K562 (cell line): ENCODE measurements around the gene CES5A. TPM values are rescaled to one million over a fixed set of nuclear protein-coding genes. Genes with fewer than 3 reads are reported as not detected.

Source experiments
- ATAC-seq: fragments of 200-7000 bp; cut with Tn5 transposase; 3 replicates; pipeline ENCODE4 v1.9.1; 2020; ENCODE audit warnings: moderate library complexity
- BruUV-seq: library from RNA; stranded (reverse); fragments of 400-500 nt; replicated peaks from 2 replicates; lab custom pipeline; 2021; lab: Mats Ljungman, UMichigan
- CTCF ChIA-PET: fragments of 300-600 bp; formaldehyde crosslinking; extraction: SDS; loops from one replicate; lab custom pipeline; 2021; ENCODE audit warnings: low intra/inter-chr PET ratio; lab: Yijun Ruan, JAX
- POLR2A ChIA-PET: fragments of 300-600, 350-650 bp; sonication (Branson Sonifier 250); formaldehyde crosslinking; extraction: SDS; loops from one replicate; lab custom pipeline; 2021; ENCODE audit warnings: antibody characterized with exemption, inconsistent platforms; lab: Yijun Ruan, JAX
- DNase-seq, 4 experiments: peaks; one replicate each; pipeline versions ENCODE4 v3.0.0 to v3.0.0-alpha.2; 2011 to 2018; ENCODE audit warnings: low spot score in 3 of 4, mixed read lengths in 3 of 4; ENCODE audit errors: extremely low read depth in 1 of 4
- FAIRE-seq: peaks from 2 replicates; lab custom pipeline; 2011; peaks lifted over from hg19 to GRCh38; lab: Jason Lieb, UNC
- H2AFZ ChIP-seq: 2 replicates; pipeline ENCODE4 v1.6.0; 2011; ENCODE audit warnings: low read depth, low read length, control low read depth, inconsistent platforms
- H3K27ac ChIP-seq: fragments of 200-600 bp; 3 replicates; pipeline ENCODE4 v1.8.0; 2011; ENCODE audit warnings: low read depth, mild to moderate bottlenecking, control low read depth, inconsistent platforms, low read length, moderate library complexity, mixed read lengths; ENCODE audit errors: extremely low read depth
- H3K27me3 ChIP-seq, 2 experiments: fragments of 300-600 bp in 1 of 2; 2 replicates in 1 of 2; 3 replicates in 1 of 2; pipeline versions ENCODE4 v1.6.0 to v1.8.0; 2011; ENCODE audit warnings: inconsistent platforms in 2 of 2, low read length in 2 of 2, mild to moderate bottlenecking in 1 of 2, mixed read lengths in 1 of 2, moderate library complexity in 1 of 2; ENCODE audit not compliant: control insufficient read depth in 2 of 2, insufficient read depth in 2 of 2
- H3K36me3 ChIP-seq: fragments of 300-600 bp; 3 replicates; pipeline ENCODE4 v1.8.0; 2011; ENCODE audit warnings: mild to moderate bottlenecking, low read length, inconsistent platforms; ENCODE audit not compliant: control insufficient read depth, insufficient read depth
- H3K4me1 ChIP-seq, 2 experiments: fragments of 200-600 bp in 1 of 2; replicated peaks in 1 of 2; 2 replicates in 1 of 2; 3 replicates in 1 of 2; pipeline versions ENCODE4 v1.5.1 to v1.8.0; 2011; ENCODE audit warnings: inconsistent platforms in 2 of 2, low read length in 2 of 2, mild to moderate bottlenecking in 1 of 2, mixed read lengths in 1 of 2, moderate library complexity in 1 of 2; ENCODE audit not compliant: control insufficient read depth in 2 of 2, insufficient read depth in 2 of 2
- H3K4me2 ChIP-seq: 2 replicates; pipeline ENCODE4 v1.6.1; 2011; ENCODE audit warnings: low read length, control low read depth, inconsistent platforms, mixed read lengths; ENCODE audit not compliant: insufficient read depth
- H3K4me3 ChIP-seq: fragments of 200-600 bp; sonication (generic), shearing (Covaris generic); 2 replicates; pipeline ENCODE4 v1.5.1; 2016; ENCODE audit warnings: control low read depth, inconsistent platforms
- H3K79me2 ChIP-seq: fragments of 200-600 bp; 3 replicates; pipeline ENCODE4 v1.8.0; 2011; ENCODE audit warnings: low read length, inconsistent platforms; ENCODE audit not compliant: control insufficient read depth, insufficient read depth
- H3K9ac ChIP-seq, 2 experiments: 2 replicates each; pipeline versions ENCODE4 v1.6.0 to v1.6.1; 2011; ENCODE audit warnings: low read depth in 2 of 2, low read length in 2 of 2, control low read depth in 1 of 2, inconsistent platforms in 1 of 2, mild to moderate bottlenecking in 1 of 2, mixed read lengths in 1 of 2; ENCODE audit not compliant: insufficient read depth in 1 of 2
- H3K9me1 ChIP-seq: one replicate; pipeline ENCODE4 v1.6.0; 2011; ENCODE audit warnings: inconsistent platforms, mild to moderate bottlenecking, low read length, moderate library complexity; ENCODE audit not compliant: control insufficient read depth, insufficient read depth
- H3K9me3 ChIP-seq: replicated peaks from 2 replicates; pipeline ENCODE4 v1.5.1; 2011; ENCODE audit warnings: low read depth, low read length, inconsistent platforms; ENCODE audit not compliant: control insufficient read depth, insufficient read depth
- H4K20me1 ChIP-seq: replicated peaks from 2 replicates; pipeline ENCODE4 v1.6.1; 2011; ENCODE audit warnings: low read length, inconsistent platforms, mixed read lengths; ENCODE audit not compliant: control insufficient read depth, insufficient read depth
- GABPB1 ChIP-seq: sonication (generic); formaldehyde crosslinking; IDR thresholded peaks from 2 replicates; pipeline ENCODE4 v1.8.0; 2022; ENCODE audit warnings: mild to moderate bottlenecking, missing genetic modification reagents
- HEY1 ChIP-seq: fragments of 250-450 bp; sonication (Bioruptor Pico); IDR thresholded peaks from 2 replicates; pipeline ENCODE4 v1.5.0; 2020; ENCODE audit warnings: mild to moderate bottlenecking, moderate library complexity, borderline replicate concordance
- PTBP1 ChIP-seq: fragments of 200-400 bp; formaldehyde crosslinking; IDR thresholded peaks from 2 replicates; pipeline ENCODE4 v1.6.1; 2017; ENCODE audit warnings: low read depth, low read length
- ZNF589 ChIP-seq: fragments of 200-800 bp; sonication (Bioruptor generic); IDR thresholded peaks from 2 replicates; pipeline ENCODE4 v1.6.1; 2016; ENCODE audit warnings: low read depth, missing genetic modification characterization, missing compliant biosample characterization
- WGBS: fragments of 100-300 bp; shearing (Covaris generic); methylation state at CpG from one replicate; pipeline ENCODE4 v1.1.6; 2016; ENCODE audit warnings: low coverage, mixed read lengths; ENCODE audit not compliant: insufficient coverage; ENCODE audit errors: missing lambda C conversion rate; 5-methylcytosine and 5-hydroxymethylcytosine counted together
- in situ Hi-C: fragments of 300-500 bp; cut with MboI; formaldehyde crosslinking; loops from 4 replicates; pipeline ENCODE4 v1.15.0; 2018; ENCODE audit warnings: inconsistent platforms, mixed read lengths
- intact Hi-C: fragments of 100-400 bp; cut with micrococcal nuclease; formaldehyde crosslinking; loops from 2 replicates; pipeline ENCODE4 v1.14.2; 2022
- polyA plus RNA-seq, 8 experiments: library from polyadenylated mRNA; depleted of rRNA in 4 of 8; stranded (reverse) in 5 of 8; unstranded in 3 of 8; fragments of >200 nt; fragmentation: Nextera tagmentation in 2 of 8; fragmentation: Illumina TruSeq in 1 of 8; extraction: Ambion mirVana in 2 of 8; extraction: Trizol in 1 of 8; gene quantifications; 2 replicates each; pipeline versions ENCODE4 v1.2.1 to v1.2.3, GENCODE V29; 2011 to 2014; ENCODE audit warnings: inconsistent platforms in 1 of 8, missing spikeins in 1 of 8
- total RNA-seq, 7 experiments: library from RNA; depleted of rRNA in 6 of 7; stranded (reverse); fragments of >200 nt in 6 of 7; fragmentation: Illumina TruSeq in 2 of 7; extraction: Trizol in 2 of 7; gene quantifications; 2 replicates each; pipeline versions ENCODE4 v1.2.1 to v1.2.3, GENCODE V29; 2011 to 2021; ENCODE audit warnings: low replicate concordance in 1 of 7
- TF ChIP-seq, protein P1 (sequence below): sonication (generic); formaldehyde crosslinking; IDR thresholded peaks from 2 replicates; pipeline ENCODE4 v1.8.0; 2022; ENCODE audit warnings: missing genetic modification reagents, mild to moderate bottlenecking, borderline replicate concordance
- TF ChIP-seq, protein P2 (sequence below): IDR thresholded peaks from 2 replicates; pipeline ENCODE4 v1.6.1; 2016; ENCODE audit warnings: missing genetic modification characterization, missing compliant biosample characterization

Gene CES5A
- total and polyA plus RNA-seq, 9 of the 15 experiments (the other 6 are each of a cell fraction or from before 2014, with no cell fraction given), result 0.07 to 0.17 (median 0.15) TPM; not detected in 4

DNA sequence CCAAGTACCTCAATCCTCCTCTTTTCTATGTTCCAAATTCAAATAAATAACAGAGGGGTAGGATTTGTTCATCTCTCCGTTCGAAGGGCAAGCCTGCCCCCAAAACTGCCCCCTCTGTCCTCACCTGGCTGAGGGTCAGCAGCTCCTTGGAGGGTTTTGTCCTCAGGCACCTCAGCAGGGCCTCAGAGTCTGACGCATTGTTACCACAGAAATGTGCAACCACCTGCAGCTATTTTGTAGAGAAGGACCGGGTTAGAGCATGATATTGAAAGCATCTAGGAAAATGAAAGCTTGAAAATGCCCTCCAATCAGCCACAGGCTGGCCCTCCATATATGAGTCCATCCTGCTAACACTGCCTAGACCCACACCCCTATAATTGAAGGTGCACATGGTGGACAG is 13.9 kb downstream of the CES5A start:
- no peaks in the 10 kb centered on the region for H3K9me1 ChIP-seq
- H3K9me3 ChIP-seq, result no peaks in the 10 kb centered on the region
- DNase-seq (no peak), FAIRE-seq (no peak), ATAC-seq (no peak)
- TF ChIP-seq, protein P1, sequence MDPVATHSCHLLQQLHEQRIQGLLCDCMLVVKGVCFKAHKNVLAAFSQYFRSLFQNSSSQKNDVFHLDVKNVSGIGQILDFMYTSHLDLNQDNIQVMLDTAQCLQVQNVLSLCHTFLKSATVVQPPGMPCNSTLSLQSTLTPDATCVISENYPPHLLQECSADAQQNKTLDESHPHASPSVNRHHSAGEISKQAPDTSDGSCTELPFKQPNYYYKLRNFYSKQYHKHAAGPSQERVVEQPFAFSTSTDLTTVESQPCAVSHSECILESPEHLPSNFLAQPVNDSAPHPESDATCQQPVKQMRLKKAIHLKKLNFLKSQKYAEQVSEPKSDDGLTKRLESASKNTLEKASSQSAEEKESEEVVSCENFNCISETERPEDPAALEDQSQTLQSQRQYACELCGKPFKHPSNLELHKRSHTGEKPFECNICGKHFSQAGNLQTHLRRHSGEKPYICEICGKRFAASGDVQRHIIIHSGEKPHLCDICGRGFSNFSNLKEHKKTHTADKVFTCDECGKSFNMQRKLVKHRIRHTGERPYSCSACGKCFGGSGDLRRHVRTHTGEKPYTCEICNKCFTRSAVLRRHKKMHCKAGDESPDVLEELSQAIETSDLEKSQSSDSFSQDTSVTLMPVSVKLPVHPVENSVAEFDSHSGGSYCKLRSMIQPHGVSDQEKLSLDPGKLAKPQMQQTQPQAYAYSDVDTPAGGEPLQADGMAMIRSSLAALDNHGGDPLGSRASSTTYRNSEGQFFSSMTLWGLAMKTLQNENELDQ (CRISPR knock-in tag), result no peak
- TF ChIP-seq, protein P2, sequence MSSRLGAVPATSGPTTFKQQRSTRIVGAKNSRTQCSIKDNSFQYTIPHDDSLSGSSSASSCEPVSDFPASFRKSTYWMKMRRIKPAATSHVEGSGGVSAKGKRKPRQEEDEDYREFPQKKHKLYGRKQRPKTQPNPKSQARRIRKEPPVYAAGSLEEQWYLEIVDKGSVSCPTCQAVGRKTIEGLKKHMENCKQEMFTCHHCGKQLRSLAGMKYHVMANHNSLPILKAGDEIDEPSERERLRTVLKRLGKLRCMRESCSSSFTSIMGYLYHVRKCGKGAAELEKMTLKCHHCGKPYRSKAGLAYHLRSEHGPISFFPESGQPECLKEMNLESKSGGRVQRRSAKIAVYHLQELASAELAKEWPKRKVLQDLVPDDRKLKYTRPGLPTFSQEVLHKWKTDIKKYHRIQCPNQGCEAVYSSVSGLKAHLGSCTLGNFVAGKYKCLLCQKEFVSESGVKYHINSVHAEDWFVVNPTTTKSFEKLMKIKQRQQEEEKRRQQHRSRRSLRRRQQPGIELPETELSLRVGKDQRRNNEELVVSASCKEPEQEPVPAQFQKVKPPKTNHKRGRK (tag), result no peak
- TF ChIP-seq ZNF589 (CRISPR knock-in tag) (no peak), GABPB1 (CRISPR knock-in tag) (no peak), HEY1 (no peak), PTBP1 (no peak)
- no peak overlapping the region for H3K4me3 ChIP-seq
- ChIA-PET POLR2A (no interaction called here), CTCF (no interaction called here)
- H4K20me1 ChIP-seq, result no peaks in the 10 kb centered on the region
- WGBS, result 0% methylated on average over 4 of the region's 4 CpGs
- no peak overlapping the region for H3K4me2 ChIP-seq
- H2AFZ ChIP-seq, result no peak overlapping the region
- H3K9ac ChIP-seq, result no peak overlapping the region
- in situ Hi-C loops, result no loop called here
- peaks cover 3 to 4% of the 10 kb centered on the region in 2 experiments; a peak in 3 of 5 replicates for H3K27me3 ChIP-seq
- intact Hi-C loops, result no loop called here
- no TSS peak for BruUV-seq
- no peaks in the 10 kb centered on the region for H3K4me1 ChIP-seq
- no peak overlapping the region for H3K27ac ChIP-seq
- H3K36me3 ChIP-seq, result no peaks in the 10 kb centered on the region
- no peaks in the 10 kb centered on the region for H3K79me2 ChIP-seq
